ENCODE results near the gene MVD.

GRCh38 chr16:88688013-88688778 is 25.3 kb upstream of the MVD start:
- TF ChIP-seq CTCF (IDR thresholded peaks at IDR 0.05) (no peak), POLR2A (IDR thresholded peaks at IDR 0.05) (no peak)

Measured in tibial nerve (tissue), 3 donors.